ENCODE data around the gene BICDL1.
"Not testable (repeated sequence)": the region's sequence is repeated elsewhere in the genome, so short reads cannot be mapped to it uniquely, and the experiment has no call there.

Gene BICDL1

DNA sequence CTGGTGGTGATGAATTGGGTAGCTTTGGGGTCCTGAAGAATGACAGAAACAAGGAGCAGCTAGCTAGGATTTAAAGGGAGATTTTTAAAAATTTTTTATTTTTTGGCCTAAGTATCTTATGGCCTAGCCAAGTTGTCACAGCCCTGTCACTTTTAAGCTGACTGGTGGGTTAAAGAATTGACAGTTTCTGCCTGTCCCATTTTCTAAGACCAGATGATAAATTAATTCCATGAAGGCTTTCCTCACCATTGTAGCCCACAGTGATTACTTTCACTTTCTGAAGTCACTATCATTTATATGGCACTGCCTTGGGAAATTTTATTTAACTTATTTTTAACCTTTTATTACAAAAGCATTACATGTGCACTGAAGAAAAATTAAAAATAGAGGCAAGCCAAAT is 43.2 kb downstream of the BICDL1 start:
- DNase-seq (ENCODE audit: low read depth in 2 of 2): no peak
- TF ChIP-seq, protein P1, sequence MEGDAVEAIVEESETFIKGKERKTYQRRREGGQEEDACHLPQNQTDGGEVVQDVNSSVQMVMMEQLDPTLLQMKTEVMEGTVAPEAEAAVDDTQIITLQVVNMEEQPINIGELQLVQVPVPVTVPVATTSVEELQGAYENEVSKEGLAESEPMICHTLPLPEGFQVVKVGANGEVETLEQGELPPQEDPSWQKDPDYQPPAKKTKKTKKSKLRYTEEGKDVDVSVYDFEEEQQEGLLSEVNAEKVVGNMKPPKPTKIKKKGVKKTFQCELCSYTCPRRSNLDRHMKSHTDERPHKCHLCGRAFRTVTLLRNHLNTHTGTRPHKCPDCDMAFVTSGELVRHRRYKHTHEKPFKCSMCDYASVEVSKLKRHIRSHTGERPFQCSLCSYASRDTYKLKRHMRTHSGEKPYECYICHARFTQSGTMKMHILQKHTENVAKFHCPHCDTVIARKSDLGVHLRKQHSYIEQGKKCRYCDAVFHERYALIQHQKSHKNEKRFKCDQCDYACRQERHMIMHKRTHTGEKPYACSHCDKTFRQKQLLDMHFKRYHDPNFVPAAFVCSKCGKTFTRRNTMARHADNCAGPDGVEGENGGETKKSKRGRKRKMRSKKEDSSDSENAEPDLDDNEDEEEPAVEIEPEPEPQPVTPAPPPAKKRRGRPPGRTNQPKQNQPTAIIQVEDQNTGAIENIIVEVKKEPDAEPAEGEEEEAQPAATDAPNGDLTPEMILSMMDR (IDR thresholded peaks at IDR 0.05; ENCODE audit: low read depth, low read length): no peak
- no peak overlapping the region for H3K4me3 ChIP-seq (replicated peaks in 1 of 2; ENCODE audit: low read depth in 2 of 2, low read length in 2 of 2)

DNA sequence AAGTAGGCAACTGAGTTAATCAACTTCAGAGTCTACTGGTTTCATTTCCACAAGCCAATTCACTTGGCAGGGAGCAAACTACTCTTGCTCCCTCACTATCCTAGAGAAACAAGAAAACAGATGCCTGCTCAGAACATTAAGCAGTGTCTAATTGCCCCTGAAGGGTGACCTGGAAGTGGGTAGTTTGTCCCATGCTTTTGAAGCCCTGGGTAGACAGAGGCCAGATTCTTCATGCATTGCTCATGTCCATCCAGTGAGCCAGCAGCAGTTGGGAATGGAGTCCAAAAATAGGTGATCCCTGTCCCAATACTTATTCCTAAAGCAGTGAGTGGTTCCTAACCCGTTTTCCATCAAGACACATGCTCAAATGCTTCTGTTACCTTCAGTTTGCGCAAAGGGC is 48.8 kb downstream of the BICDL1 start:
- no peak overlapping the region for H3K4me3 ChIP-seq (replicated peaks in 1 of 2; ENCODE audit: low read depth in 2 of 2, low read length in 2 of 2)
- TF ChIP-seq, protein P1 (IDR thresholded peaks at IDR 0.05; ENCODE audit: low read depth, low read length): no peak
- DNase-seq (ENCODE audit: low read depth in 2 of 2): no peak

DNA sequence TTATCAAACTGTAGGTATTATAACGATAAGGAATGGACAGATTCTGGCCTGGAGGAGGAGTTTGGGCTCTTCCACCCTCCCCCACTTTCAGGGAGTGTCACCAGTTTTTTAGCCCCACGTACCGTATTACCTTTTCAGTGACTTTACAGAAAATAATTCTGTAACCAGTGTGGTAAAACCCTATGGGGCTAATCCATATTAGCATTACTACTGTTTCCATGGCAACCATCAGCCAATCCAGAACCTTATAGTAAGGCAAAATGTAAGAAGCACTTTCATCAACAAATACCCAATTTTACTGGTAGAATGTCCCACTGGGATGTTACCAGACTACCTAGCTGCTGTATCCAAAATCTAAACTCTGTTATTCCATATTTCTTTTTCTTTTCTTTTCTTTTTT is 50.7 kb downstream of the BICDL1 start:
- no peak overlapping the region for H3K4me3 ChIP-seq (replicated peaks in 1 of 2; ENCODE audit: low read depth in 2 of 2, low read length in 2 of 2)
- no peak for DNase-seq (ENCODE audit: low read depth in 2 of 2)
- TF ChIP-seq, protein P1 (IDR thresholded peaks at IDR 0.05; ENCODE audit: low read depth, low read length): no peak

DNA sequence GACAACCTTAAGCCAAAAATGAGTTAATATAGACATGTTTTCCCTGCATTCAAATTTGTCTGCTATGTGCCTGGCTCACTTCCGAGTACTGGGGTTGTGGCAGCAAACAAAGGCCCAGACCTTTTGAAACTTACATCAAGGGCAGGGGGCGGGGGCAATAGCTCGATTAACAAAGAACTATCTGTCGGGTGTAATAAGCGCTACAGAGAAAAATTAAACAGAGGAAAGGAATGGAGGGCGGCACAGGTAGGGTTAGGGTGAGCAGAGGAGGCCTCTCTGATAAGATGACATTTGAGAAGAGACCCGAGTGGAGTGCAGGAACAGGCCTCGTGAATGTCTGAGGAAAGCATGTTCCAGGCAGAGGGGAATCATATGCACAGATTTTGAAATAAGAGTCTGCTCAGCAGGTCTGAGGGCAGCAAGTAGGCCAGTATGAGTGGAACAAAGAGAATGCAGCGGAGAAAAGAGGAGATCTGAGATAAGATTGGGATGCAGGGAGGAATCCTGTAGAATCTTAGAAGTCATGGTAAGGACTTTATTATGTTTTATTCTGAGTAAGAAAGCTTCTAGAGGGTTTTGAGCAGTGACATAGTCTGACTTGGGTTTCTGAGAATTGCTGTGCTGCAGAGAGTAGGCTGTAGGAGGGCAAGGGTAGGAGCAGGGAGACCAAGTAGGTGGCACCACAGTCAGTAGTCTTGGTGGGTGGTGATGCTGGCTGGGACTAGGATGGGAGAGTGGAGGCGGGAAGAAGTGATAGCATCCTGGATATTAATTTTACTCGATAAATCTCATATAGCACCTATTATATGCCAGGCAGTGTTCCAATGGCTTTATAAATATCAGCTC is 52.6 kb downstream of the BICDL1 start:
- TF ChIP-seq, protein P1 (IDR thresholded peaks at IDR 0.05; ENCODE audit: low read depth, low read length): no peak
- H3K4me3 ChIP-seq (replicated peaks in 1 of 2; ENCODE audit: low read depth in 2 of 2, low read length in 2 of 2): no peak overlapping the region
- DNase-seq (ENCODE audit: low read depth in 2 of 2): no peak

DNA sequence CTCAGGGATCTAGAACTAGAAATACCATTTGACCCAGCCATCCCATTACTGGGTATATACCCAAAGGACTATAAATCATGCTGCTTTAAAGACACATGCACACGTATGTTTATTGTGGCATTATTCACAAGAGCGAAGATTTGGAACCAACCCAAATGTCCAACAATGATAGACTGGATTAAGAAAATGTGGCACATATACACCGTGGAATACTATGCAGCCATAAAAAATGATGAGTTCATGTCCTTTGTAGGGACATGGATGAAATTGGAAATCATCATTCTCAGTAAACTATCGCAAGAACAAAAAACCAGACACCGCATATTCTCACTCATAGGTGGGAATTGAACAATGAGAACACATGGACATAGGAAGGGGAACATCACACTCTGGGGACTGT is 56.3 kb downstream of the BICDL1 start:
- not testable (repeated sequence) for DNase-seq (ENCODE audit: low read depth in 2 of 2); H3K4me3 ChIP-seq (replicated peaks in 1 of 2; ENCODE audit: low read depth in 2 of 2, low read length in 2 of 2)

DNA sequence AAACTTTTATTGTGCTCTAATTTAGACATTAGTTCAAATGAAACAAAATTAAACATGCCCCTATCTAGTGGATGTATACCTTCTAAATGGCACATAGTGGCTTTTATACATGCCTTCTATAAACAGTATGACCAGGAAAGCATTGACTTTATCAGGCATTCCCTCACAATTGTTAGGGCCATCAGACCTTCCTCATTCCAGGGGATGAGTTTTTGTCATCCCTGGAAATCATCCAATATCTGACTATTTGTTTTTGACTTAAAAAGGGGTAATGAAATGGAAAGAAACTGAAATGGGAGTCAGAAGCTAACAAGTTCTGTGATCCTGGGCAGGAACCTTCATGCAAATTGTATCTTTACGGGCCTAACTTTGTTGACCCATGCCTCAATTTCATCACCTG is 58.0 kb downstream of the BICDL1 start:
- TF ChIP-seq, protein P1 (IDR thresholded peaks at IDR 0.05; ENCODE audit: low read depth, low read length): no peak
- H3K4me3 ChIP-seq (replicated peaks in 1 of 2; ENCODE audit: low read depth in 2 of 2, low read length in 2 of 2): no peak overlapping the region
- no peak for DNase-seq (ENCODE audit: low read depth in 2 of 2)

DNA sequence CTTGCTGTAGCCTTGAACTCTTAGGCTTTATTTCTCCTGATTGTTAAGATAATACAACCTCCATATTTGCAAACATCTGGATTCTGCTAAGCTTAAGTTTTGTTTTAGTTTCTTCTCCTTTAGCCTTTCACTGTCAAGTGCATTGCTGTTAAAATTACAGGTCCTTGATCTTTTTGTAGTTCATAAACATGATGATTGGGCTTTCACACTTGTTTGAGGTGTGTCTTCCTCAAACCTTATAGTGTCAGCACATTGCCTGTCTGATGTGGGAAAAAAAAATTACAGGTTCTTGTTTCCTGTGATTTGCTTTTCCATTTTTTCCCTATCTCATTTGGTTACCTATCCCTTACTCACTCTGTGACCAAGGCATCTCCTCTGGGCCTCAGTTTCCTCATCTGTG is 59.2 kb downstream of the BICDL1 start:
- no peak overlapping the region for H3K4me3 ChIP-seq (replicated peaks in 1 of 2; ENCODE audit: low read depth in 2 of 2, low read length in 2 of 2)
- TF ChIP-seq, protein P1 (IDR thresholded peaks at IDR 0.05; ENCODE audit: low read depth, low read length): no peak
- DNase-seq (ENCODE audit: low read depth in 2 of 2): no peak

Measured in cardiac fibroblast (primary cell).